ENCODE measurements around the gene ALKBH5. TPM values are rescaled to one million over a fixed set of nuclear protein-coding genes. Genes with fewer than 3 reads are reported as not detected.

Gene ALKBH5
- total and polyA plus RNA-seq, 2 donors (not counting 1 experiment from before 2014, with no cell fraction given) = 70.3 to 103 TPM

DNA sequence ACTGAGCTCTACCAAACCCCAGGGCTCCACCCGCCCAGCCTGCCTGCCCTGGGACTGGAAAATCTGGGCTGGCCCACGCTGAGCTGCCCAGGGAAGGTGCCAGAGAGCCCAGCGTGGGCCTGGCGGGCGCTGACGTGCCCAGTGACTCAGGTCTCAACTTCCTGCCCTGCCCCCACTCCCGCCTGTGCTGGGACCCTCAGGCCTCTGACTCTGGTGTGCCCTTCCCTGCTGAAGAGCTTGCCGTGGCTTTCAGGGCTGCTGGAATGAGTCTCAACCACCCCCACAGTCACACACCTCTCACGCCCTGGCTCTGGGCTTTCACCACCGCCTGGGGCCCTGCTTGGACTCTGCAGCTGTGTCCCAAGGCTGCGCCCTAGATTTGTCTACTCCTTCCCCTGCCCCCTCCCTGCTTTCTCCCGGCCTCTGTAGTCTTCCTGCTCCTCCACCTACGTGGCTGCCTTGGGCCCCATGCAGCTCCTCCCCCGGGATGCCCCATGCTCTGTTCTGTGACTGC, 52.2 kb downstream of the ALKBH5 start:
- Histone ChIP-seq H3K27me3 (ENCODE audit: control insufficient read depth, insufficient read depth, low read length) (no peaks in the 10 kb centered on the region), H4K20me1 (ENCODE audit: control insufficient read depth, extremely low read depth, insufficient read depth, low read length) (no peaks in the 10 kb centered on the region), H3K36me3 (ENCODE audit: control insufficient read depth, insufficient read depth, low read length) (peaks cover 19% of the 10 kb centered on the region), H3K4me2 (ENCODE audit: extremely low read depth, insufficient read depth, low read length) (no peak overlapping the region), H3K27ac (ENCODE audit: insufficient read depth, low read length) (no peak overlapping the region), H3K9ac (ENCODE audit: insufficient read depth, low read length) (no peak overlapping the region), H3K79me2 (ENCODE audit: control insufficient read depth, insufficient read depth, low read length) (no peaks in the 10 kb centered on the region), H3K4me3 (replicated peaks in 1 of 4; ENCODE audit: control extremely low read depth in 1 of 4, insufficient read depth in 1 of 4, low read depth in 3 of 4, low read length in 4 of 4) (no peak overlapping the region), H2AFZ (ENCODE audit: low read length) (no peak overlapping the region), H3K9me3 (ENCODE audit: control insufficient read depth, insufficient read depth, low read depth, low read length) (no peaks in the 10 kb centered on the region), H3K4me1 (ENCODE audit: control insufficient read depth, extremely low read depth, insufficient read depth, low read length) (no peaks in the 10 kb centered on the region)
- DNase-seq (ENCODE audit: low read depth in 2 of 2) = peak; percentile 44 to 80
- TF ChIP-seq, protein P1, sequence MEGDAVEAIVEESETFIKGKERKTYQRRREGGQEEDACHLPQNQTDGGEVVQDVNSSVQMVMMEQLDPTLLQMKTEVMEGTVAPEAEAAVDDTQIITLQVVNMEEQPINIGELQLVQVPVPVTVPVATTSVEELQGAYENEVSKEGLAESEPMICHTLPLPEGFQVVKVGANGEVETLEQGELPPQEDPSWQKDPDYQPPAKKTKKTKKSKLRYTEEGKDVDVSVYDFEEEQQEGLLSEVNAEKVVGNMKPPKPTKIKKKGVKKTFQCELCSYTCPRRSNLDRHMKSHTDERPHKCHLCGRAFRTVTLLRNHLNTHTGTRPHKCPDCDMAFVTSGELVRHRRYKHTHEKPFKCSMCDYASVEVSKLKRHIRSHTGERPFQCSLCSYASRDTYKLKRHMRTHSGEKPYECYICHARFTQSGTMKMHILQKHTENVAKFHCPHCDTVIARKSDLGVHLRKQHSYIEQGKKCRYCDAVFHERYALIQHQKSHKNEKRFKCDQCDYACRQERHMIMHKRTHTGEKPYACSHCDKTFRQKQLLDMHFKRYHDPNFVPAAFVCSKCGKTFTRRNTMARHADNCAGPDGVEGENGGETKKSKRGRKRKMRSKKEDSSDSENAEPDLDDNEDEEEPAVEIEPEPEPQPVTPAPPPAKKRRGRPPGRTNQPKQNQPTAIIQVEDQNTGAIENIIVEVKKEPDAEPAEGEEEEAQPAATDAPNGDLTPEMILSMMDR (conservative IDR thresholded peaks at IDR 0.05 in 1 of 2, IDR thresholded peaks at IDR 0.05 in 1 of 2; ENCODE audit: low read depth in 1 of 2, low read length in 2 of 2) = no peak
- TF ChIP-seq EZH2 (IDR thresholded peaks at IDR 0.05; ENCODE audit: low read length, missing control alignments) = no peak

DNA sequence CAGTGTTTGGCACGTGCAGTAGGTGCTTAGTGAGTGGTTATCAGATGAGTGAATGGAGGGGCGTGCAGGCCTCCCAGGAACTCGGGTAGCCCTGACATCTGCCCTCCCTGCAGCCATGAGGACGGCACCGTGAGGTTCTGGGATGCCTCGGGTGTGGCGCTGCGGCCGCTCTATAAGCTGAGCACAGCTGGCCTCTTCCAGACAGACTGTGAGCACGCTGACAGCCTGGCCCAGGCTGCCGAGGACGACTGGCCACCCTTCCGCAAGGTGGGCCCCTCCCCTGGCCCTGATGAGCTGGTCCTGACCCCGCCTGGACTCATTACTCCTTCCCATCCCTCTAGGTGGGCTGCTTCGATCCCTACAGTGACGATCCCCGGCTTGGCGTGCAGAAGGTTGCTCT, 52.9 kb downstream of the ALKBH5 start:
- Histone ChIP-seq H2AFZ (ENCODE audit: low read length) (no peak overlapping the region), H3K4me3 (replicated peaks in 1 of 4; ENCODE audit: control extremely low read depth in 1 of 4, insufficient read depth in 1 of 4, low read depth in 3 of 4, low read length in 4 of 4) (no peak overlapping the region), H3K36me3 (ENCODE audit: control insufficient read depth, insufficient read depth, low read length) (peaks cover 21% of the 10 kb centered on the region), H3K27ac (ENCODE audit: insufficient read depth, low read length) (no peak overlapping the region), H3K9ac (ENCODE audit: insufficient read depth, low read length) (no peak overlapping the region), H3K4me1 (ENCODE audit: control insufficient read depth, extremely low read depth, insufficient read depth, low read length) (no peaks in the 10 kb centered on the region), H3K27me3 (ENCODE audit: control insufficient read depth, insufficient read depth, low read length) (no peaks in the 10 kb centered on the region), H3K4me2 (ENCODE audit: extremely low read depth, insufficient read depth, low read length) (no peak overlapping the region), H3K9me3 (ENCODE audit: control insufficient read depth, insufficient read depth, low read depth, low read length) (no peaks in the 10 kb centered on the region), H3K79me2 (ENCODE audit: control insufficient read depth, insufficient read depth, low read length) (no peaks in the 10 kb centered on the region), H4K20me1 (ENCODE audit: control insufficient read depth, extremely low read depth, insufficient read depth, low read length) (no peaks in the 10 kb centered on the region)
- no peak for DNase-seq (ENCODE audit: low read depth in 2 of 2)
- TF ChIP-seq, protein P1 (conservative IDR thresholded peaks at IDR 0.05 in 1 of 2, IDR thresholded peaks at IDR 0.05 in 1 of 2; ENCODE audit: low read depth in 1 of 2, low read length in 2 of 2) = no peak
- no peak for TF ChIP-seq EZH2 (IDR thresholded peaks at IDR 0.05; ENCODE audit: low read length, missing control alignments)

DNA sequence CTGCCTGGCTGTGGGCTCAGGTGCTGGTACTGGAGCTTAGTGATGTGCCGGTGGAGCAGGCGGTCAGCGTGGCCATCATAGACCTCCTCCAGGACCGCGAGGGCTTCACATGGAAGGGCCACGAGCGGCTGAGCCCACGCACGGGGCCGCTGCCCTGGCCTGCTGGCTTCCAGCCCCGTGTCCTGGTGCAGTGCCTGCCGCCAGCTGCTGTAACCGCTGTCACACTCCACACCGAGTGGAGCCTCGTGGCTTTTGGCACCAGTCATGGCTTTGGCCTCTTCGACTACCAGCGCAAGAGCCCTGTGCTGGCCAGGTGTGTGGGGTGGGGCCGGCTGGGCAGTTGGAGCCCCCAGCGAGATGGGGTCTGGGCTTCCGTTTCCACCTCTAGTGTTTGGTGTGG, 53.8 kb downstream of the ALKBH5 start:
- H3K27ac ChIP-seq (ENCODE audit: insufficient read depth, low read length) = no peak overlapping the region
- no peak overlapping the region for H3K4me3 ChIP-seq (replicated peaks in 1 of 4; ENCODE audit: control extremely low read depth in 1 of 4, insufficient read depth in 1 of 4, low read depth in 3 of 4, low read length in 4 of 4)
- no peaks in the 10 kb centered on the region for H3K9me3 ChIP-seq (ENCODE audit: control insufficient read depth, insufficient read depth, low read depth, low read length)
- no peak overlapping the region for H3K4me2 ChIP-seq (ENCODE audit: extremely low read depth, insufficient read depth, low read length)
- H3K27me3 ChIP-seq (ENCODE audit: control insufficient read depth, insufficient read depth, low read length) = no peaks in the 10 kb centered on the region
- H4K20me1 ChIP-seq (ENCODE audit: control insufficient read depth, extremely low read depth, insufficient read depth, low read length) = no peaks in the 10 kb centered on the region
- TF ChIP-seq, protein P1 (conservative IDR thresholded peaks at IDR 0.05 in 1 of 2, IDR thresholded peaks at IDR 0.05 in 1 of 2; ENCODE audit: low read depth in 1 of 2, low read length in 2 of 2) = no peak
- TF ChIP-seq EZH2 (IDR thresholded peaks at IDR 0.05; ENCODE audit: low read length, missing control alignments) = no peak
- H3K36me3 ChIP-seq (ENCODE audit: control insufficient read depth, insufficient read depth, low read length) = peaks cover 25% of the 10 kb centered on the region
- no peaks in the 10 kb centered on the region for H3K4me1 ChIP-seq (ENCODE audit: control insufficient read depth, extremely low read depth, insufficient read depth, low read length)
- no peak overlapping the region for H2AFZ ChIP-seq (ENCODE audit: low read length)
- no peak overlapping the region for H3K9ac ChIP-seq (ENCODE audit: insufficient read depth, low read length)
- no peak for DNase-seq (ENCODE audit: low read depth in 2 of 2)
- H3K79me2 ChIP-seq (ENCODE audit: control insufficient read depth, insufficient read depth, low read length) = no peaks in the 10 kb centered on the region
